Left cardiac atrium (tissue), 4 donors: Measurements from ENCODE around the gene ATF6B. TPM values are rescaled to one million over a fixed set of nuclear protein-coding genes. Genes with fewer than 3 reads are reported as not detected.
"Not testable (repeated sequence)": the region's sequence is repeated elsewhere in the genome, so short reads cannot be mapped to it uniquely, and the experiment has no call there.

Source experiments
- ATAC-seq, 2 donors: fragments of 200-7000 bp; cut with Tn5 transposase; one replicate each; pipeline ENCODE4 v1.9.1; 2020; ENCODE audit warnings: mild to moderate bottlenecking in 2 of 2, moderate library complexity in 2 of 2
- DNase-seq: peaks from one replicate; pipeline ENCODE4 v3.0.0-alpha.2; 2020
- intact Hi-C, 2 donors: fragments of 100-400 bp; cut with DNase I; formaldehyde crosslinking; loops; one replicate each; pipeline versions ENCODE4 v1.14.1 to v1.15.1; 2022 to 2023
- microRNA-seq, 2 donors: library from miRNA; unstranded; fragments of <30 nt; microRNA quantifications; one replicate each; pipeline ENCODE4 v1.2.0, GENCODE V29; 2020
- total RNA-seq, 2 donors: library from RNA; stranded (reverse); fragmentation: NEBNext Ultra II Directional; extraction: Animal tissue kit (Norgen Biotek cat#: 25700); gene quantifications; one replicate each; pipeline ENCODE4 v1.2.1, GENCODE V29; 2021
- donor health status: DM: no; HTN: yes; CAD: no.
- donor health status: DM: no; HTN: yes; CAD: no; lungs with severe emphysema.
- donor health status: DM: yes; HTN: yes; CAD: no.
- donor health status: Dilated cardiomyopathy.

Gene ATF6B
- total RNA-seq, 2 donors from 2014 or later, result 35.4 to 36.2 TPM

DNA sequence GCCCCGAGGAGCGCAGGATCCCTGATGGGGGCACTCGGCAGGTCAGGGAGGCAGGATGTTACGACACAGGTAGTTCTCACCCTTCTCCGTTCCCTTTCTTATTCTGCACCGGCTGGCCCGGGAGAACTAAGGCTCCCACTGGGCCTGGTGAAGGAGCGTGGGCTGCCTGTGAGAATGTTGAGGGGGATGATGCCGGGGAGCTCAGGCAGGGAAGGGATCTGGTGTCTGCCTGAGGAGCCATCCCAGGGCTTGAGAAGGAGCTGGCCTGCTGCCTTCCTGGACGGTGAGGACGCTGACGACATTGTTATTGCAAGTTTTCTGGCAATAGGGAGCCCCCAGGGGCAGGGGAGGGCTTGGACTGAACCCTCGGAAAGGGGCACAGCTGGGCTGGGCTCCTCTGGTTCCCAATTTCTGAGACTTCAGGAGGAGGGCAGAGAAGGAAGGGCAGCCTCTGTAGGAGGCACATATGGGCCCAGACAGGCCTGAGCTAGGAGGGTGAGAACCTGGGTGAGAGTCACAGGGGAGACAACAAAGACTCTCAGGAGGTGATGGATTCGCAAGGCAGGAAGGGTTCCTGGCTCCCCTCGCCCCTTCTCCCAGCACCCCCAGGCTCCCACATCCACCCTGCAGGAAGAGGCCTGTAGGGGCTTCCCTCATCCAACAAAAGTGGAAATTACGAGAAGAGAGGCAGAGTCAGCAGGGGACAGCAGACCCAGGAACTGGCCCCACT, 57.1 kb downstream of the ATF6B start:
- intact Hi-C loops, result no loop called here
- ATAC-seq (peak; percentile 64 to 83), DNase-seq (peak; percentile 72)

DNA sequence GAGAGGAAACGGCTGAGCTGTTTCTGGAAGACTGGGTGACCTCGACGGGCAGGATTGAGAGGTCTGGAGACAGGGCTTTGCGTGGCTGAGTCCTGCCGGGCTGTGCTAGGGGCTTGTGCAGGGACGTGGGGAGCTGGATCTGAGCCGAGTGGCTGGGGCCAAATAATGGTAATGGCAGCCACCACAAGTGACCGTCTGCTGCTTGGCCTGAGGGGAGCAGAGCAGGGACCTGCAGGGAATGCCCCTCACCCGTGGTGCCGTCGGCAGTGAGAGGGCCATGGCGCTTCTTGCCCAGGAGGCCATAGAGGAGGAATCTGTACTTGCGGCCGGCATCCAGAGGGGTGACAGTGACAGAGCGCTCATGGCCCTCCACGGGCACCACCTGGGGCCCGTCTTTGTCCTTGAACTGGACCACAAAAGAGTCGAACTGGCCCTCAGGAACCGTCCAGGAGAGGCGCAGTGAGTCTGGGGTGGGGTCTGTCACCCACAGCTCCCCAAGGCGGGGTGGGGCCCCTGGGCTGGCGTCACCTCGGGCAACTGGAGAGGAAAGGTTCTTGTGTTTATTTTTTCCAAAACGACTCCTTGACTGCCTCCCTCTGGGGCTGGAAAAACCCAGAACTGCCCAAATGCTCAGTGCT, 58.0 kb downstream of the ATF6B start:
- intact Hi-C loops, result no loop called here
- ATAC-seq (no peak), DNase-seq (no peak)

DNA sequence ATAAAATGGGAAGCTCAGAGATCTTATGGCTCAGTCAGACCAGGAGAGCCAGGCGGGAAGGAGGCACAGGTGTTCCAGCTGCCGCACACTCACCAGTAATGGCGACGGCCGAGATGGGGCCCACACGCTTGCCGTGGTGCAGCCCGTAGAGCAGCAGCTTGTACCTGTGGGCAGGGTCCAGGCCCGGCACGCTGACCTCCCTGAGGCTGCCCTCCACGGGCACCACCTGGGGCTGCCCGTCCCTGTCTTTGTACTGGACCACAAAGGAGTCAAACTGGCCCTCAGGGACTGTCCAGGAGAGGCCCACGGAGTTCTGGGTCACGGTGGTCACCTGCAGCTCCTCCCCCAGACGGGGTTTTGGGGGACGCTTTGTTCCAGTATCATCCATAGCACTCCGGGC, 58.6 kb downstream of the ATF6B start:
- no peak for ATAC-seq
- intact Hi-C loops, result no loop called here
- DNase-seq, result no peak

DNA sequence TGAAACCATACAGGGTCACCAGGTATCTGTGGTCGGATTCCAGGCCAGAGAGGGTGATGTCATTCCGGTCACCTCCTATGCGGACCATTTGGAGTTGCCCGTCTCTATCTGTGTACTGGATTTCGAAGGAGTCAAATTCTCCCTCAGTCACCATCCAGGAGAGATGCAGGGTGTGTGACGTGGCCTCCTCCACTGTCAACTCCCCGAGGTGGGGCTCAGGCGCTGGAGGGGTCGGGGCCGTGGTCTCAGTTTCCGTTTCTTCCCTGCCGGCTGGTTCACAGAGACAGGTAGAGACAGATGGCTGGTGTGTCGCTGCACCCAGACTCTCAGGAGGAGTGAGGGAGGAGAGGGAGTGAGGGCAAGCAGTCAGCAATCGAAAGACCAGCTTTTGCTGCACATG, 59.2 kb downstream of the ATF6B start:
- ATAC-seq (no peak), DNase-seq (no peak)
- intact Hi-C loops, result no loop called here

DNA sequence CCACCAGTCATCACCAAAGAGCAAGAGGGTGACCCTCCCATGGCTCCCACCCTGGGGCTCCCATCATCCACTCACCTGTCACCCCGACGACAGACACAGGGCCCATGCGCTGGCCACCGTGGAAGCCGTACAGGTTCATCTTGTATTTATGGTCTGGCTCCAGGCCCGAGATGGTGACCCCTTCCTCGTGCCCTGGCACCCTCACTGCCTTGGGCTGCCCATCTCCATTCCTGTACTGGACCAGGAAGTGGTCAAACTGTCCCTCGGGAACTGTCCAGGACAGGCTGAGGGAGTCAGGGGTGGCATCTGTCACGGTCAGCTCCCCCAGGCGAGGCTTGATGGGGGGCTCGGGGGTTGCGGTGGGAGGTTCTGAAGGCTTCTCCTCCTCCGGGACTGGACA, 59.7 kb downstream of the ATF6B start:
- DNase-seq, ATAC-seq, intact Hi-C loops: not testable (repeated sequence)

DNA sequence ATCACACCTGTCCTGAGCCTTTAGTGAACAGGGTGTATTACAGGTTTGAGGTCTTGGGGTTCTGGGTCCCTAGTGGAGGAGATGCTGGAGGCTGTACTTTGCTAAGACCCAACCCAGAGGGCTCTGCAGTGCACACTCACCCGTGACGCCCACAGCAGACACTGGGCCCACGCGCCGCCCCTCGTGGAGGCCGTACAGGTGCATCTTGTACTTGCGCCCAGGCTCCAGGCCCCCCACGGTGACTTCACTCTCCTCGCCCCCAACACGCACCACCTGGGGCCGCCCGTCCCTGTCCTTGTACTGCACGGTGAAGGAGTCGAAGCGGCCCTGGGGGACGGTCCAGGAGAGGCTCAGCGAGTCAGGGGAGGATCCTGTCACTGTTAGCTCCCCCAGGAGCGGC, 60.5 kb downstream of the ATF6B start:
- ATAC-seq, intact Hi-C loops, DNase-seq: not testable (repeated sequence)

Small RNAs within 50 kb of the gene (microRNA-seq; reads per million reads assigned to microRNA genes)
- 0.82 to 1.0 reads per million in 2 donors for gene MIR6721

Other genes with a start within 250 kb of the ATF6B start
- not detected for gene SLC44A4, start 249.2 kb downstream of the ATF6B start, total RNA-seq
- 10 to 100 TPM; 12.9 to 20.2 TPM for gene EHMT2, start 230.5 kb downstream of the ATF6B start, total RNA-seq
- gene ZBTB12, start 226.2 kb downstream of the ATF6B start, total RNA-seq, result 1 to 10 TPM; 2.5 to 4.6 TPM
- gene C2, start 200.5 kb downstream of the ATF6B start, total RNA-seq, result 10 to 100 TPM; 12.3 to 30.0 TPM
- gene CFB, start 182.2 kb downstream of the ATF6B start, total RNA-seq, result 100 to 1,000 TPM in 1 of 2 donors, 10 to 100 TPM in 1; 50.3 to 113 TPM
- 10 to 100 TPM; 39.8 to 53.7 TPM for gene NELFE, start 169.3 kb downstream of the ATF6B start, total RNA-seq
- gene SKIC2, start 169.1 kb downstream of the ATF6B start, total RNA-seq, result 10 to 100 TPM; 36.8 to 45.1 TPM
- 10 to 100 TPM; 12.8 to 20.9 TPM for gene DXO, start 156.1 kb downstream of the ATF6B start, total RNA-seq
- 100 to 1,000 TPM; 199 to 206 TPM for gene C4A, start 146.2 kb downstream of the ATF6B start, total RNA-seq
- 100 to 1,000 TPM; 177 to 235 TPM for gene C4B, start 113.5 kb downstream of the ATF6B start, total RNA-seq
- 10 to 100 TPM in 1 of 2 donors, 1 to 10 TPM in 1; 2.0 to 10.3 TPM for gene CYP21A2, start 89.8 kb downstream of the ATF6B start, total RNA-seq
- 100 to 1,000 TPM; 143 to 158 TPM for gene TNXB, start 18.9 kb downstream of the ATF6B start, total RNA-seq
- gene FKBPL, start 2.0 kb upstream of the ATF6B start, total RNA-seq, result 1 to 10 TPM; 2.6 TPM
- gene PRRT1, start 23.7 kb upstream of the ATF6B start, total RNA-seq, result under 1 TPM; 0.77 to 0.97 TPM
- 10 to 100 TPM; 20.2 to 29.6 TPM for gene PPT2, start 25.9 kb upstream of the ATF6B start, total RNA-seq
- 1 to 10 TPM; 7.1 to 8.7 TPM for gene EGFL8, start 36.3 kb upstream of the ATF6B start, total RNA-seq
- gene AGPAT1, start 47.8 kb upstream of the ATF6B start, total RNA-seq, result 10 to 100 TPM; 54.8 to 58.1 TPM
- gene RNF5, start 50.2 kb upstream of the ATF6B start, total RNA-seq, result 10 to 100 TPM; 73.0 to 77.9 TPM
- gene AGER, start 56.0 kb upstream of the ATF6B start, total RNA-seq, result 1 to 10 TPM; 2.4 to 2.8 TPM
- gene PBX2, start 62.0 kb upstream of the ATF6B start, total RNA-seq, result 10 to 100 TPM; 43.7 to 47.7 TPM
- gene GPSM3, start 64.4 kb upstream of the ATF6B start, total RNA-seq, result 10 to 100 TPM in 1 of 2 donors, 1 to 10 TPM in 1; 8.5 to 15.8 TPM
- gene NOTCH4, start 95.8 kb upstream of the ATF6B start, total RNA-seq, result 10 to 100 TPM; 22.4 to 27.9 TPM
- not detected for gene TSBP1, start 243.7 kb upstream of the ATF6B start, total RNA-seq